Measurements from ENCODE around the gene BANP.

The BANP gene

DNA sequence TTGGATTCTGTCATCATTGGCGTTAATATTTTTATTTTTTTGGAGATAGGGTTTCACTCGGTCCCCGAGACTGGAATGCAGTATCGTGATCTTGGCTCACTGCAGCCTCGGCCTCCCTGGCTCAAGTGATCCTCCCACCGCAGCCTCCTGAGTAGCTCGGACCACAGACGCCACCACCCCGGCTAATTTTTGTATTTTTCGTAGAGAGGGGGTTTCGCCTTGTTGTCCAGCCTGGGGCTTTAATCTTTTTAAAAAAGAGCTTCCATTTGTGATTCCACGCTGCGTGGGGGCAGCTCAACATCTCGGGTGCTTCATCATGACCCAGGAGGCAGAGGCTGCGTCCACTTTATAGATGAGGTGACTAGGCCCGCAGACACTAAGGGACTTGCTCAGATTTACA, 1.5 kb downstream of the BANP start:
- DNase-seq, result no peak

GRCh38 chr16:87953308-87954215, 2.3 kb downstream of the BANP start:
- DNase-seq, result no peak

DNA sequence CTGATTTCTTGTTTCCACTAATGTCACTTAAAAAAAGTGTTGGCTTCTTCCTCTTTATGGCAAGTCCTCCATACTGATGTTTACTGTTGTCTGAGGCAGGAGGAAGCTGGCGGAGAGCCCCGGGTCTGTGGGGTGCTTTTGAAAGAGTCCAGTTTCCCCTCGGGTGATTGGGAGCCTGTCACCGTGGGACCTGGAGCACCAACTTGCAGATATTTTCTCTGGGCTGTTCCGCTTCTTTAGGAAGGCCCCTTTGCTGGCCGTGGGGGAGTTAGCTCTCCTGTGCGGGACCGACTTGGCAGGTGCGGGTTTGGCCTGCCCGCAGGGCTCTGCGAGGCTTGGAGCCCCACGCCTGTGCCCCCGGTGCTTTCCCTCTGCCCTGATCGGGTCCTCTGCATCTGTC, 3.1 kb downstream of the BANP start:
- no peak for DNase-seq

GRCh38 chr16:87954826-87955225, 3.6 kb downstream of the BANP start:
- DNase-seq, result no peak

- DNase-seq, result no peak
These were observed 4.3 kb downstream of the BANP start for GRCh38 chr16:87955302-87956097.

- DNase-seq, result no peak
These were observed 4.8 kb downstream of the BANP start for GRCh38 chr16:87956098-87956364.

GRCh38 chr16:87956365-87957231, 5.4 kb downstream of the BANP start:
- no peak for DNase-seq

DNA sequence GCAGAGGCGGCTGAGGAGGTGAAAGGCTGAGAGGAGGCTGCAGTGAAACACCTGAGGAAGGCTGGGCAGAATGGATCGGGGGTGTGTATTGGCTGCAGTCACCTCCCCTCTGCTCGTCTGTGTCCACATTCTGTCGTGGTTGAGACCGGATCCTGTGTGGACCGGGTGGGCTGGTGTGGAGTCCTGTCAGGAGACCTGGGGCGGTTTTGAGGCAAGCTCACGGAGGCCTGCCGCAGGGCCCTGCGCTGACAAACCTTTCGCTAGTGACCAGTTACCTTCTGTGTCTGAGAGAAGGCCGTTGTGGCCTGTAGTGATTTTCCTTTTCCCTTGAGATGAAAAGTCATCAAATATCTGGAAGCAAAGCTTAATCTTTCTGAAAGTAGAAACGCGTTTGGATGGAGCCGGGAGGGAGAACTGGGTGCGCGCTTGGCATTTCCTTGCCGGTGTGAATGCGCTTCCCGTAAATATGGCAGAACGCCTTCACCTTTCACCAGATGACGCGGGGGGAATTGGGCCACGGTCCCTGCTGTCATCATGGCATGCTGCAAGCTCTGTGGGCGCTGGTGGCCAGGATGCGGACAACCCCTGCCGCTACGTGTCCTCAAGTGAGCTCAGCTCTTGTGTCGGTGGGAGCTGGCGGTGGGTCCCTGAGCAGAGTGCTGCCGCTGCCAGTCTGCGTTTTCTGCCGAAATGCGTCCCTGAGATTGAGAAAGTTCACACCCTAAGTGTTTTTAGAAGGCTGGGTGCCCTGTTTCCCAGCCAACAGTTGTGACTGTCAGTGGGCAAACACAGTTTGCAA, 6.3 kb downstream of the BANP start:
- no peak for DNase-seq

DNA sequence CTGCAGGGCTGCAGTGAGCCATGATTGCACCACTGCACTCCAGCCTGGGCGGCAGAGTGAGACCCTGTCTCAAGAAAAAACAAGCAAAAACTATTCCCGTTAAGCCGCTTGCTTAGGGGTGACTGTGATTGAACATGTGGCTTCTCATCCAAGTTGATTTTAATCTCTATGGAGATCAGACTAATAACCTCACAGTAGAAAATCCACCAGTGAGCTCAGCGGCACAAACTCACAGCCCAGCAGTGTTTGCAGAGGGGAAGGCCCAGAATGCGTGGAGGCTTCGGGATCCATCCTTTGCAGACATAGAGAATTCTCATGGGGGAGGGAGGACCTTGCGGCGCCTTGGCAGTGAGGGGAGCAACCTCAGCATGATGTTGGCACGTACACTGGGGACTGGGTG, 7.4 kb downstream of the BANP start:
- no peak for DNase-seq

DNA sequence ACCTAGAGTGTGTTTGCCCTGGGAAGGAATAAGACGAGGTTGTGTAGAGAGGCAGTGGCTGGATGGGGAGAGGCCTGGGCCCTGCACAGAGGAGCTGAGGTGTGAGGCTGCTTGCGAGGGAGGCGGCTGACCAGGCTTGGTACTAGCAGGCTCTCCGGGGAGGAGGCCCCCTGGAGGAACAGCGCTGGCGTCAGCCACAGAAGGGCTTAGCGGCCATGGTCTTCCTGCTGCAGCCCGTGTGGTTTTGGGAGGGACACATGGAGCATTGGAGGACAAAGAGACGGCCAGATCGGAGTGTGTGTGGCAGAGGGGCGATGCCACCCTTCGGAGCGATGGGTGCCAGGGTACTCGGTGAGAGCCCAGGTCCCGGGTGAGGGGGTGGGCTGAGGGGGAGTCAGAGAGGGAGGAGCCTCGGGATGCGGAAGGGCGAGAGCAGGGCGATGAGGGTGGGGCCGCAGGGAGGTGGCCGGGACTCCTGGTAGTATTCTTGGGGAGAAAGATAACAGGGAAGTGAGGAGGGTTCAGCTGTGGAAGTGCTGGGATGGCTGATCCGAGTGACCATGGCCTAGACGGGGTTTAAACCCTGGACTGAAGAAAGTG, 8.3 kb downstream of the BANP start:
- no peak for DNase-seq

DNA sequence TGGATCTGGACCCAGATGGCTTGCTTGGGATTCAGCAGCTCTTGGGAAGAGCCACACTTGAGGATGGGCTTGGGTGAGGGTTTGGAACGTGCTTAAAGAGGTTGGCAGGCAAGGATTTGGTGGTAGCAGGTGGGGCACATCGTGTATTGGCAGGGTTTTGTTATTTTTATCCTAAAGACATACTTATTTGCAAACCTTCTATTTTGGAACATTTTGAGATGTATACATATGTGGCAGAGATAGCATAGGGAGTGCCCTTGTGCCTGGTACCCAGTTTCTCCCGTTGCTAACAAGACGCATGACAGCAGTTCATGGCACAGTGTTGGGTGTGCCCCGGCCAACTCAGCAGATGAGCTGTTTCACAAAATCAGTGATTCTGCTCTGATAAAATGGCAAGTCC, 9.1 kb downstream of the BANP start:
- DNase-seq, result no peak

DNA sequence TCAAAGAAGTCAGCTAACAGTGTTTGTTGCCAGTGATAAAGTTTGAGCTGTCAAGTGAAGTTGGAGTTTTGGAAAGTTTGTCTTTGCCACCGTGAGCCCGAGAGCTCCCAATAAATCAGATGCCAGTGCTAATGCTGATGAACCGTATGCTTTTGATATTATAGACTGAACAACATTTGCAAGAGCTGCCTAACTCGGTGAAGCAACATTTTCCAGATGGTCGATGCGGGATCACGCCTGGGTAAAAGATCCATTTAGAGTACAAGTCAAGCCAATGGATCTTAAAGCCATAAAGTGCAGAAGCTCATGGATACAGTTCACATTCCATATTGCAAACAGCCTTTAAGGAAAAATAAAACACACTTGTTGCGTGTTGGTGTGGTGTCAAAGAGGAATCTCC, 9.6 kb downstream of the BANP start:
- DNase-seq, result no peak

- DNase-seq, result no peak
These were observed 10.4 kb downstream of the BANP start for GRCh38 chr16:87961623-87962022.

DNA sequence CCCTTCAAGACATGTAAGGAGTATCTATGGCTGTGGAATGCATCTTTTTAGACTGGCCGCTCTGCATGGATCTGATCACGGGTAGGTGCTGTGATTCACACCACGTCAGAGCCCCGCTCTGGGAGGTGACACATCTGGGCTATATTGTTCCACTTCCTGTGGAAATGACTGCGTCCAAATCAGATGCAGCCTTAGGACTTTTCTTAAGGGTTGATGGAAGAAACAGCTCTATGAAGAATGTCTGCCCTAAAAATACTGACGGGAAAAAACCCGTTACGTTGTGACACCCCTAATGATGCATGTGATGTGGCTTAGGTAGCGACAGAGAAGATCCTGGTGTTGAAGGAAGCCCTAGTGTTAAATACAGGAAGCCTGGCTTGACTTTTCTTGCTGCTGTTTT, 12.2 kb downstream of the BANP start:
- no peak for DNase-seq

GRCh38 chr16:87964049-87964659, 12.9 kb downstream of the BANP start:
- no peak for DNase-seq

DNA sequence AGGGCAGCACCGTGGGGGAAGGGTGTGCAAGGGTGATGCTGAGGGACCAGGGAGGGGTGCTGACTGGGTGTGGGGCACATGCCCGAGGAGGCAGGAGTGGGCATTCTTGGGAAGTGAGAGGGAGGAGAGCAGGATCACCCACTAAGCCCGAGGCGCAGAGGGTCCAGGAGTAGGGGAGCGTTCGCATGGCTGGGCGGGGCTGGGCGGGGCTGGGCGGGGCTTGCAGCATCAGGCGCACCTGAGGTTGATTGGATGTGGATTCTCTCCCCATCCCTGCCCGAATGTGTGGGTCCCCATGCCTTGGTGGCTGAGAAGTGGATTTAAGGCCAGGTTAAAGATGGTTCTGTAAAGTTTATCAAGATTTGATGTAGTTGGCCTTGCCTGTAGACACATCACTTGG, 14.2 kb downstream of the BANP start:
- no peak for DNase-seq

- DNase-seq, result no peak
These were observed 14.9 kb downstream of the BANP start for GRCh38 chr16:87966064-87966645.

DNA sequence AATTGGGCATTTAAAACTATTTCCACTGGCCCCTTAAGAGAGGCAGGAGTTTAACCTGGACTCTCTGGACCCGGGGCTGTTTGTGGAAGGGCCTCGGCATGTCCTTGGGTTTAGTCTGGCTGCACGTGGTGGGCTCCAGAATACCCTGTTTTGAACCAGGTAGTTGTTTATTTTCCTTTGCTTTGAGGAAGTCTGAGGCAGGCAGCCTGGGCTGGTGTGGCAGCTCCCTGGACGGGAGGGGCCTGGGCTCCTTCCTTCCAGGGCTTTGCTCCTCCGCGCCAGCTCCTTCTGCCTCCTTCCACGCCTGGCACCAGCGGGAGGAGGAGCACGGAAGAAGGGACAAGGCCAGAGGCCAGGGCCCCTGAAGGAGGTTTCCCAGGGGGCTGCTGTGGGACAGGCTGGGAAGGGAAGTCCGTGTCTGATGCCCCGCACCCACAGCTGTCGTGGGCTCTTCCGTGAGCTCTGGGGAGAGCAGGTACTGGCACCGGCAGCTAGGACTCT, 15.5 kb downstream of the BANP start:
- no peak for DNase-seq

DNA sequence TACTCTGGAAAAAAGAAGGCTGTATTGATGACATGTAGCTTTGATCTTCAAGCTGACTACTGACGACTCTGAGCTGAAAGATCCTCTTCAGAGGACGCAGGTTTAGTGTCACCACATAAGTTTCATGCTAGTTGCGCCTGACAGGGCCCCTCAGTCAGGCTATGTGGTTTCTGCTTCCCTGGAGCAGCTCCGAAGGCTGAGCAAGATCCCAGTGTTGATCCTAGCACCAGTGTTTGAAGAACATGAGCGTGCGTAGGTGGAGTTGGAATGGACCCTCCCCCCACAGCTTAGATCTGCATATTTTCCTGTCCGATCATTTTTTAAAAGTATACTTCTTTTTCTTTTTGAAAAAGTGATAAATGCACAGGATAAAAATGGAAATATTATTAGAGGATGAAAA, 17.3 kb downstream of the BANP start:
- no peak for DNase-seq

DNA sequence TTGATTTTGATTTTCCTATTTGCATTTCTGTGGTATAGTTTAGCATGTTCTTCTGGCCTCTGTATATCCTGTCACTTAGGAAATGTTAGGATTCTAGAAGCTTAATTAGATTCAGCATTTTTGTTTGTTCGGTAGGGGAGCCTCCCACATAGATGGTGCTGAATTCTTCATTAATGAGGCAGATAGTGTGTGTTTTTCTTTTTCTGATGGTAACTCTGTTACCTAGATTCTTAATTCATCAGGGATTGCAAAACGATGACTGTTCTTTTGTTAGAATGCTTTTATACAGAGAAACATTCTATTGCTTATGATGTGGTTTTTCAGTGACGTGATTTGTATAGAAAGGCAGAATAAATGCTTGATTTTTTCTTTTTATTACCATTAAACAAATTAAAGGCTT, 19.0 kb downstream of the BANP start:
- no peak for DNase-seq

GRCh38 chr16:87971933-87972332, 20.7 kb downstream of the BANP start:
- DNase-seq, result no peak

Measured in SHP77 treated with DMSO at 0.1 percent for 48 hours (cell line).